ENCODE measurements around the gene TMEM222.
"Not testable (repeated sequence)": the region's sequence is repeated elsewhere in the genome, so short reads cannot be mapped to it uniquely, and the experiment has no call there.

Gene TMEM222

DNA sequence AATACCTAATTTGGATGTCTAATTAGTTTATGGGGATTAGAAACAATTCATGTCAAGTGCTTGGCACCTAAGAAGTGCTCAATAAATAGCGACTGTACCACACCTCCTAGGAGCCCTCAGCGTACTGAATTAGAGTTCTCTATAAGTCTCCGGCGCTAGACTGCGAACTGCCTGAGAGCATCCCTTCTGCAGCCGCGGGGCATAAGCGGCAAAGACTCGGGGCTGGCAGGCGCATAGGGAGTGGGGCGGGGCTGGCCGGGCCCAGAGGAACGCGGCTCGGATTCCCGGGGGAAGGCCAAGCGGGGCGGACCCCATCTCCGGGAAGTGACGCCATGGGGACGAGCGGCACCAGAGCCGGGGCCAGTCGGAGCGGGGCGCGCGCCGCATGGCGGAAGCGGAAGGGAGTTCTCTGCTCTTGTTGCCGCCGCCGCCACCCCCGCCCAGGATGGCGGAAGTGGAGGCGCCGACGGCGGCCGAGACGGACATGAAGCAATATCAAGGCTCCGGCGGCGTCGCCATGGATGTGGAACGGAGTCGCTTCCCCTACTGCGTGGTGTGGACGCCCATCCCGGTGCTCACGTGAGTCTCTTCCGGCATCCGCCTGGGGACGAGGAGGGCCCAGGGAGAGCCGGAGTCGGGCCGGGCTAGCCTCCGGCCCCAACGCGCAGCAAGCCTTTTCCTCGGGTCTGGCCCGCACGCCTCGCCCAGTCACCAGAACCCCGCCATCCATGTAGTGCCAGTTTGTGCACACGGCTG is at the start of gene TMEM222:
TMEM222 (plus strand) TSS at position 351 of the 756 bp plus-strand sequence; CDS start at position 386, 35 bp downstream.
- DNase-seq (ENCODE audit: low spot score): peak; percentile 97

GRCh38 chr1:27274204-27274603 is 47.8 kb upstream of the TMEM222 start:
- no peak for DNase-seq (ENCODE audit: low spot score)

- no peak for DNase-seq (ENCODE audit: low spot score)
Measured at GRCh38 chr1:27275696-27276095, 46.3 kb upstream of the TMEM222 start.

GRCh38 chr1:27284425-27285273 is 37.3 kb upstream of the TMEM222 start:
- peak; percentile 88 for DNase-seq (ENCODE audit: low spot score)

DNA sequence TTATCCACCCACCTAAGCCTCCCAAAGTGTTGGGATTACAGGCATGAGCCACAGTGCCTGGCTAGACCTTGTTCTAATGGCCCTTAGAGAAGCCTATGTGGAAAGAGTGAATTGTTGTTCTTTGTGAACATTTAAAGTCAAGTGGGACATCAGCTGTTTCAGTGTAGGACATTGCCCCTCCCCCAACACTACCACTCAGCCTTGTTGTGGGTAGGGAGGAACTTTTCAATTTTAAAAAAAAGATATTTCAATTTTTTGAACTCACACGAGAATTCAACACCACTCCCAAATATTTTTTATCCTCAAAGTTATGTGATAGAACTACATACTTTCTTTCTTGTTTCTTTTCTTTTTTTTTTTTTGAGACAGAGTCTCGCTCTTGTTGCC is 36.7 kb upstream of the TMEM222 start:
- DNase-seq (ENCODE audit: low spot score): no peak

GRCh38 chr1:27285821-27286220 is 36.1 kb upstream of the TMEM222 start:
- DNase-seq (ENCODE audit: low spot score): not testable (repeated sequence)

GRCh38 chr1:27289125-27289524 is 32.8 kb upstream of the TMEM222 start:
- not testable (repeated sequence) for DNase-seq (ENCODE audit: low spot score)

- DNase-seq (ENCODE audit: low spot score): no peak
Measured at GRCh38 chr1:27290581-27290980, 31.4 kb upstream of the TMEM222 start.

DNA sequence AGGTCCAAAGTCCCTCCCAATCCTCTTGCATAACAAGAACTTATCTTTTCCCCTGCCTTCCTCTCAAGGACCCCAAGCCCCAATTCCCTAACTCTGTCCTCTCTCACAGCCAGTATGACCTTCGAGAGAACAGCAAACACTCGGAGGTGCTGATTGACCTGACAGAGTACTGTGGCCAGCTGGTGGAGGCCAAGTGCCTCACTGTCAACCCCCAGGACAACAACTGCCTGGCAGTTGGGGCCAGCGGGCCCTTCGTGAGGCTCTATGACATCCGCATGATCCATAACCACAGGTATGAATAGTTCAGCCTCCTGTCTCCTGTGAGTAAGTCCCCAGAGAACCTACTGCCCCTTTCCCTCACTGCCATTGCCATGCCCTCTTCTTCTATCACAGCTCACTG is 29.9 kb upstream of the TMEM222 start:
- DNase-seq (ENCODE audit: low spot score): no peak

DNA sequence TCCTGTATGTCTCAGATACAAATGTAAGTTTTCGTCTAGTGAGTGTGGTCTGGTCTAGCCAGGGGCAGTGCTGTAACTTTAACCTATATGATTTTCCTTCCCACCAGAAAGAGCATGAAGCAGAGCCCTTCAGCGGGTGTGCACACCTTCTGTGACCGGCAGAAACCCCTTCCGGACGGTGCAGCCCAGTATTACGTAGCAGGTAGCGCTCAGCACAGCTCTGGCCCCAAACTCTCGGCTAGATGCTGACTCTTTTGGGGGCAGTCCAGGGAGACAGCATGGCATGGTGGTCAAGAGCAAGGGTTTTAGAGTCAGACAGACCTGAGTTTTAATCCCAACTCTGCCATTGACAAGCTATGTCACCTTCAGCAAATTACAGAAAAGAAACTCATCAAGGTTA is 28.0 kb upstream of the TMEM222 start:
- no peak for DNase-seq (ENCODE audit: low spot score)

GRCh38 chr1:27296773-27297291 is 25.1 kb upstream of the TMEM222 start:
- peak; percentile 64 for DNase-seq (ENCODE audit: low spot score)

DNA sequence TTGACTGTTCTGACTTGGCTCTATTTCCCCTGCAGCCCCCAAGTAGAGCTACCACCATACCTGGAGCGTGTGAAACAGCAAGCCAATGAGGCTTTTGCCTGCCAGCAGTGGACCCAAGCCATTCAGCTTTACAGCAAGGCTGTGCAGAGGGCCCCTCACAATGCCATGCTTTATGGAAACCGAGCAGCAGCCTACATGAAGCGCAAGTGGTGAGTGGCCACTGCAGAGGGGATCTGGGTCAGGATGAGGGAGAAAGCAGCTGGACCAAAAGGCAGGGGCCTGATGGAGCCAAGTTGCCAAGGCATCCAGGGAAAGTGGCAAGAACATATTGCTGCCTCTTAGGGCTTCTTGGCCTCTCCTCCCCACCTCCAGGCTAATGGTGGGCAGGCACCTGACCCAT is 24.1 kb upstream of the TMEM222 start:
- no peak for DNase-seq (ENCODE audit: low spot score)

GRCh38 chr1:27298632-27299384 is 23.2 kb upstream of the TMEM222 start:
- DNase-seq (ENCODE audit: low spot score): no peak

GRCh38 chr1:27299385-27300271 is 22.3 kb upstream of the TMEM222 start:
- no peak for DNase-seq (ENCODE audit: low spot score)

GRCh38 chr1:27300341-27301051 is 21.5 kb upstream of the TMEM222 start:
- DNase-seq (ENCODE audit: low spot score): peak; percentile 77

- no peak for DNase-seq (ENCODE audit: low spot score)
Measured at GRCh38 chr1:27301052-27301422, 20.9 kb upstream of the TMEM222 start.

- DNase-seq (ENCODE audit: low spot score): no peak
Measured at GRCh38 chr1:27301582-27302199, 20.3 kb upstream of the TMEM222 start.

DNA sequence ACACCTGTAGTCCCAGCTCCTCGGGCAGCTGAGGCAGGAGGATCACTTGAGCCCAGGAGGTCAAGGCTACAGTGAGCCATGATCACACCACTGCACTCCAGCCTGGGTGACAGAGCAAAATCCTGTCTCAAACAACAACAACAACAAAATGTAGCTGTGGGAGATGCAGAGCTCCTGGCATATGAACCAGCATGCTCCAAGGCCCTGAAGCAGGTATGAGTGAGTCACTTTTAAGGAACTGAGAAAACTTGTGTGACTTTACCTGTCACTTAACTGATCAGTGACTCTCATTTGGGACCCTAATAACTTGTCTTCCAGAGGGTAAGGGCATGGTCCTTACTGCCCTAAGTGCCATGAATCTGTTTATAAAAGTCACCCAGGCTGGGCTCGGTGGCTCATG is 19.4 kb upstream of the TMEM222 start:
- no peak for DNase-seq (ENCODE audit: low spot score)

GRCh38 chr1:27303509-27303908 is 18.5 kb upstream of the TMEM222 start:
- no peak for DNase-seq (ENCODE audit: low spot score)

DNA sequence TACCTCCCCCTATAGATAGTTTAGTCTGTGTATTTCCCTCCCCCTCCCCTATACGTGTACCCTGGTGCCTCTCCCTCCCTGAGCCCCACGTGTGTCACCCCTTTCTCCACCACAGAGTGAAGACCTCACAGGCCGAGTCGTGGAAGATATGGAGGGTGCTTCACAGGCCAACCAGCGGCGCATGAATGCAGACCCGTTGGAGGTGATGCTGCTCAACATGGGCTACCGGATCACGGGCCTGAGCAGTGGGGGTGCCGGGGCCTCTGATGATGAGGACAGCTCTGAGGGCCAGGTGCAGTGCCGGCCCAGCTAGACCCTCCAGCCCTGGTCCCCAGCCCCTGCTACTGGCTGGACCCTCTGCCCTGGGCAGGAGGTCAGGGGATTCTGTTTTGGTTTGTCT is 15.9 kb upstream of the TMEM222 start:
- DNase-seq (ENCODE audit: low spot score): no peak

Data from activated CD4-positive, alpha-beta T cell treated with anti-CD3 and anti-CD28 coated beads, Interleukin-2, Interleukin-4, amounts not matched to agents 100 ng/mL and 50 ng/mL, durations not matched to agents 16 hours and 8 hours (primary cell).